ENCODE results near the gene SPAST.

DNA sequence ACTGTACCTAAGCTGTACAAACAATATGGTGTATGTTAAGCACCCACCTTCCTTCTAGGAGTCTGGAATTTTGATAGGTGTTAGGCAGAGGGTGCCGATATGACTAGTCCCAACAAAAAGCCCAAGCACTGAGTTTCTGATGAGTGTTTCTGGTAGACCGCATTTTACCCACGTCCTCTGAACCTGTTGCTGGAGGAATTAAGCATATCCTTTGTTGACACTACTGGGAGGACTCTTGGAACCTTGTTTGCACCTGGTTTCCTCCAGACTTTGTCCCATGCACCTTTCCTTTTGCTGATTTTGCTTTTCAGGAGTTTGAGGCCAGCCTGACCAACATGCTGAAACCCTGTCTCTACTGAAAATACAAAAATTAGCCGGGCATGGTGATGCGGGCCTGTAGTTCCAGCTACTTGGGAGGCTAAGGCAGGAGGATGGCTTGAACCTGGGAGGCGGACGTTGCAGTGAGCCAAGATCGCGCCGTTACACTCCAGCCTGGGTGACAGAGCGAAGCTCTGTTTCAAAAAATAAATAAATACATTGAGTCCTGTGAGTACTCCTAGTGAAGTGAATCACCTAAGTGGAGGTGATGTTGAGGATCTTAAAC lies 11.4 kb upstream of the SPAST start:
- TF ChIP-seq, protein P1, sequence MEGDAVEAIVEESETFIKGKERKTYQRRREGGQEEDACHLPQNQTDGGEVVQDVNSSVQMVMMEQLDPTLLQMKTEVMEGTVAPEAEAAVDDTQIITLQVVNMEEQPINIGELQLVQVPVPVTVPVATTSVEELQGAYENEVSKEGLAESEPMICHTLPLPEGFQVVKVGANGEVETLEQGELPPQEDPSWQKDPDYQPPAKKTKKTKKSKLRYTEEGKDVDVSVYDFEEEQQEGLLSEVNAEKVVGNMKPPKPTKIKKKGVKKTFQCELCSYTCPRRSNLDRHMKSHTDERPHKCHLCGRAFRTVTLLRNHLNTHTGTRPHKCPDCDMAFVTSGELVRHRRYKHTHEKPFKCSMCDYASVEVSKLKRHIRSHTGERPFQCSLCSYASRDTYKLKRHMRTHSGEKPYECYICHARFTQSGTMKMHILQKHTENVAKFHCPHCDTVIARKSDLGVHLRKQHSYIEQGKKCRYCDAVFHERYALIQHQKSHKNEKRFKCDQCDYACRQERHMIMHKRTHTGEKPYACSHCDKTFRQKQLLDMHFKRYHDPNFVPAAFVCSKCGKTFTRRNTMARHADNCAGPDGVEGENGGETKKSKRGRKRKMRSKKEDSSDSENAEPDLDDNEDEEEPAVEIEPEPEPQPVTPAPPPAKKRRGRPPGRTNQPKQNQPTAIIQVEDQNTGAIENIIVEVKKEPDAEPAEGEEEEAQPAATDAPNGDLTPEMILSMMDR (IDR thresholded peaks at IDR 0.05), result no peak
- TF ChIP-seq POLR2A (IDR thresholded peaks at IDR 0.05), result no peak

Measured in Peyer's patch (tissue), 4 donors.